Neural progenitor cell (in vitro differentiated cells): ENCODE results near the gene PACSIN2.

Experiments
- CTCF ChIP-seq: fragments of 200-600 bp; sonication (generic); IDR thresholded peaks from 2 replicates; pipeline ENCODE4 v1.5.1; 2017; ENCODE audit warnings: antibody characterized with exemption, mild to moderate bottlenecking
- EZH2 ChIP-seq: fragments of 200-600 bp; sonication (generic); IDR thresholded peaks from 2 replicates; pipeline ENCODE4 v1.6.1; 2017; ENCODE audit warnings: antibody characterized with exemption, mild to moderate bottlenecking, moderate library complexity

- TF ChIP-seq CTCF (no peak), EZH2 (no peak)
Measured at GRCh38 chr22:42891008-42891407, 123.9 kb downstream of the PACSIN2 start.
